MM.1S (cell line): ENCODE measurements around the gene GNG13.

Source experiments
- DNase-seq: peaks from one replicate; pipeline ENCODE4 v3.0.0-alpha.2; 2015
- H2AFZ ChIP-seq: fragments of 300-600 bp; sonication (generic); 2 replicates; pipeline ENCODE4 v1.6.0; 2016; ENCODE audit warnings: antibody characterized with exemption, low read length
- H3F3A ChIP-seq: fragments of 300-600 bp; sonication (generic); 2 replicates; pipeline ENCODE4 v1.6.1; 2016; ENCODE audit warnings: mild to moderate bottlenecking, antibody characterized with exemption, low read length, moderate library complexity, mixed read lengths; ENCODE audit not compliant: insufficient read depth
- H3K27ac ChIP-seq: fragments of 300-600 bp; sonication (generic); 2 replicates; pipeline ENCODE4 v1.5.1; 2016; ENCODE audit warnings: mild to moderate bottlenecking, low read length
- H3K27me3 ChIP-seq: fragments of 300-600 bp; sonication (generic); replicated peaks from 2 replicates; pipeline ENCODE4 v1.6.0; 2016; ENCODE audit warnings: low read length; ENCODE audit not compliant: insufficient read depth
- H3K36me3 ChIP-seq: fragments of 300-600 bp; sonication (generic); replicated peaks from 2 replicates; pipeline ENCODE4 v1.6.1; 2016; ENCODE audit warnings: mild to moderate bottlenecking, low read length, mixed read lengths; ENCODE audit not compliant: insufficient read depth
- H3K4me1 ChIP-seq: fragments of 300-600 bp; sonication (generic); 2 replicates; pipeline ENCODE4 v1.6.1; 2016; ENCODE audit warnings: low read length, mixed read lengths
- H3K4me2 ChIP-seq: fragments of 300-600 bp; sonication (generic); 2 replicates; pipeline ENCODE4 v1.6.0; 2016; ENCODE audit warnings: low read depth, low read length
- H3K4me3 ChIP-seq: fragments of 300-600 bp; sonication (generic); 2 replicates; pipeline ENCODE4 v1.5.1; 2016; ENCODE audit warnings: low read length, mixed read lengths
- H3K79me2 ChIP-seq: fragments of 300-600 bp; sonication (generic); 2 replicates; pipeline ENCODE4 v1.6.1; 2016; ENCODE audit warnings: mixed run types, low read length, mixed read lengths
- H3K9ac ChIP-seq: fragments of 300-600 bp; sonication (generic); 2 replicates; pipeline ENCODE4 v1.6.1; 2016; ENCODE audit warnings: low read length, mixed read lengths
- H3K9me2 ChIP-seq: fragments of 300-600 bp; sonication (generic); replicated peaks from 2 replicates; pipeline ENCODE4 v1.6.1; 2016; ENCODE audit warnings: mild to moderate bottlenecking, low read length, mixed read lengths; ENCODE audit not compliant: insufficient read depth
- H3K9me3 ChIP-seq: fragments of 300-600 bp; sonication (generic); replicated peaks from 2 replicates; pipeline ENCODE4 v1.6.1; 2016; ENCODE audit warnings: mild to moderate bottlenecking, low read length, mixed read lengths; ENCODE audit not compliant: insufficient read depth
- H4K20me1 ChIP-seq: fragments of 300-600 bp; sonication (generic); 2 replicates; pipeline ENCODE4 v1.6.1; 2016; ENCODE audit warnings: mild to moderate bottlenecking, low read length, moderate library complexity, mixed read lengths; ENCODE audit not compliant: insufficient read depth
- CTCF ChIP-seq: fragments of 300-600 bp; sonication (generic); IDR thresholded peaks from 2 replicates; pipeline ENCODE4 v1.5.1; 2016; ENCODE audit warnings: antibody characterized with exemption, low read length, mixed read lengths
- EZH2 ChIP-seq: fragments of 300-600 bp; sonication (generic); optimal IDR thresholded peaks from 2 replicates; pipeline ENCODE3; 2017; ENCODE audit warnings: low read depth, mild to moderate bottlenecking, antibody characterized with exemption, low read length, mixed read lengths
- EZH2phosphoT487 ChIP-seq: fragments of 300-600 bp; sonication (generic); IDR thresholded peaks from 2 replicates; pipeline ENCODE4 v1.6.1; 2018; ENCODE audit warnings: antibody characterized with exemption, low read length

Gene GNG13

GRCh38 chr16:830107-830870 is 29.8 kb upstream of the GNG13 start:
- H3K4me3 ChIP-seq = no peak overlapping the region
- H3K9me2 ChIP-seq = no peaks in the 10 kb centered on the region
- H2AFZ ChIP-seq = no peak overlapping the region
- DNase-seq = no peak
- H3K27me3 ChIP-seq = peaks cover 93% of the 10 kb centered on the region
- H3K79me2 ChIP-seq = no peaks in the 10 kb centered on the region
- no peaks in the 10 kb centered on the region for H3F3A ChIP-seq
- H3K9me3 ChIP-seq = no peaks in the 10 kb centered on the region
- no peak overlapping the region for H3K4me2 ChIP-seq
- H3K27ac ChIP-seq = no peak overlapping the region
- TF ChIP-seq CTCF (no peak), EZH2phosphoT487 (no peak), EZH2 (no peak)
- H4K20me1 ChIP-seq = no peaks in the 10 kb centered on the region
- no peaks in the 10 kb centered on the region for H3K4me1 ChIP-seq
- H3K9ac ChIP-seq = no peak overlapping the region
- H3K36me3 ChIP-seq = no peaks in the 10 kb centered on the region

GRCh38 chr16:828891-829290 is 28.4 kb upstream of the GNG13 start:
- DNase-seq = no peak
- peaks cover 95% of the 10 kb centered on the region for H3K27me3 ChIP-seq
- no peaks in the 10 kb centered on the region for H3F3A ChIP-seq
- H3K9me3 ChIP-seq = no peaks in the 10 kb centered on the region
- no peak overlapping the region for H3K9ac ChIP-seq
- no peaks in the 10 kb centered on the region for H3K36me3 ChIP-seq
- TF ChIP-seq CTCF (no peak), EZH2 (peak; percentile 58), EZH2phosphoT487 (no peak)
- H3K4me2 ChIP-seq = no peak overlapping the region
- H3K9me2 ChIP-seq = no peaks in the 10 kb centered on the region
- H3K79me2 ChIP-seq = no peaks in the 10 kb centered on the region
- no peaks in the 10 kb centered on the region for H4K20me1 ChIP-seq
- H2AFZ ChIP-seq = no peak overlapping the region
- H3K27ac ChIP-seq = no peak overlapping the region
- H3K4me1 ChIP-seq = no peaks in the 10 kb centered on the region
- H3K4me3 ChIP-seq = no peak overlapping the region

GRCh38 chr16:827513-827912 is 27.0 kb upstream of the GNG13 start:
- Histone ChIP-seq H3K27me3 (peaks cover 95% of the 10 kb centered on the region), H3K9me2 (no peaks in the 10 kb centered on the region), H3K27ac (no peak overlapping the region), H3K9me3 (no peaks in the 10 kb centered on the region), H3K4me1 (no peaks in the 10 kb centered on the region), H3K36me3 (no peaks in the 10 kb centered on the region), H3K4me3 (no peak overlapping the region), H4K20me1 (no peaks in the 10 kb centered on the region), H3K4me2 (no peak overlapping the region), H3F3A (no peaks in the 10 kb centered on the region), H2AFZ (no peak overlapping the region), H3K9ac (no peak overlapping the region), H3K79me2 (no peaks in the 10 kb centered on the region)
- no peak for DNase-seq
- TF ChIP-seq EZH2 = no peak
- TF ChIP-seq EZH2phosphoT487 = no peak
- no peak for TF ChIP-seq CTCF
